Activated naive CD4-positive, alpha-beta T cell (primary cell): ENCODE results near the gene SH3RF3.

Experiments
- DNase-seq, 4 experiments: peaks; one replicate each; lab custom pipeline; 2025; lab: John Stamatoyannopoulos, UW

The SH3RF3 gene

GRCh38 chr2:109261906-109262631, 133.1 kb downstream of the SH3RF3 start:
- no peak for DNase-seq

GRCh38 chr2:109264595-109265328, 135.8 kb downstream of the SH3RF3 start:
- DNase-seq: no peak

- no peak for DNase-seq
These were observed 136.4 kb downstream of the SH3RF3 start for GRCh38 chr2:109265369-109265768.

- DNase-seq: no peak
These were observed 136.9 kb downstream of the SH3RF3 start for GRCh38 chr2:109265953-109266352.

GRCh38 chr2:109266496-109266895, 137.5 kb downstream of the SH3RF3 start:
- DNase-seq: no peak

- no peak for DNase-seq
These were observed 138.2 kb downstream of the SH3RF3 start for GRCh38 chr2:109266998-109267854.

GRCh38 chr2:109268916-109269315, 139.9 kb downstream of the SH3RF3 start:
- DNase-seq: no peak

- DNase-seq: no peak
These were observed 140.9 kb downstream of the SH3RF3 start for GRCh38 chr2:109269706-109270504.

GRCh38 chr2:109270505-109271312, 141.7 kb downstream of the SH3RF3 start:
- no peak for DNase-seq

- DNase-seq: no peak
These were observed 142.9 kb downstream of the SH3RF3 start for GRCh38 chr2:109271920-109272319.

GRCh38 chr2:109272461-109272860, 143.5 kb downstream of the SH3RF3 start:
- DNase-seq: no peak

- DNase-seq: no peak
These were observed 146.4 kb downstream of the SH3RF3 start for GRCh38 chr2:109275120-109276012.

GRCh38 chr2:109277406-109277805, 148.4 kb downstream of the SH3RF3 start:
- no peak for DNase-seq

- DNase-seq: no peak
These were observed 150.3 kb downstream of the SH3RF3 start for GRCh38 chr2:109279243-109279860.

- no peak for DNase-seq
These were observed 151.8 kb downstream of the SH3RF3 start for GRCh38 chr2:109280804-109281203.

- no peak for DNase-seq
These were observed 153.4 kb downstream of the SH3RF3 start for GRCh38 chr2:109282360-109282759.

- DNase-seq: no peak
These were observed 153.9 kb downstream of the SH3RF3 start for GRCh38 chr2:109282865-109283264.

GRCh38 chr2:109284826-109285225, 155.8 kb downstream of the SH3RF3 start:
- DNase-seq: no peak

GRCh38 chr2:109285244-109285651, 156.2 kb downstream of the SH3RF3 start:
- no peak for DNase-seq
